ENCODE results near the gene GAS2L1.

GAS2L1 gene

DNA sequence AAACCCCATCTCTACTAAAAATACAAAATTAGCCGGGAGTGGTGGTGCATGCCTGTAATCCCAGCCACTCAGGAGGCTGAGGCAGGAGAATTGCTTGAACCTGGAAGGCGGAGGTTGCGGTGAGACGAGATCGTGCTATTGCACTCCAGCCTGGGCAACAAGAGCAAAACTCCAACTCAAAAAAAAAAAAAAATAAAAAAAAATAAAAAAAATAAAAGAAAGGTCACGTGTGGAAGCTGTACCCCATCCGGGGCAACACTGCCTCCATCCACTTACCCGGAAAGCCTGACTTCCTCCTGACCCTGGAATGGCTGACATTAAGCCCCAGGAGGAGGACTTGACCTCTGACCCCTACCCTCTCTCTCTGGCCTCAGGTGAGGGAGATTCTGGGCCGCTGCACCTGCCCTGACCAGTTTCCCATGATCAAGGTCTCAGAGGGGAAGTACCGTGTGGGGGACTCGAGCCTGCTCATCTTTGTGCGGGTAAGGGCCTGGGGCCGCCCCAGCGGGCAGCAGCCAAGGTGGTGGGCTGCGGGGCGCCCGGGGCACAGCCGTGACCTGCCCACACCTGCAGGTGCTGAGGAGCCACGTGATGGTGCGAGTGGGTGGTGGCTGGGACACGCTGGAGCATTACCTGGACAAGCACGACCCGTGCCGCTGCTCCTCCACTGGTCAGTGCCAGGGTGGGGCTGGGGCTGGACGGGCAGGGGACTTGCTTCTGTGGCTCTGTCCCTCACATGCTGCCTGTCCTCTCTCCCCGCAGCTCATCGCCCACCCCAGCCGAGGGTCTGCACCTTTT, 3.8 kb downstream of the GAS2L1 start:
- no peak for FAIRE-seq

DNA sequence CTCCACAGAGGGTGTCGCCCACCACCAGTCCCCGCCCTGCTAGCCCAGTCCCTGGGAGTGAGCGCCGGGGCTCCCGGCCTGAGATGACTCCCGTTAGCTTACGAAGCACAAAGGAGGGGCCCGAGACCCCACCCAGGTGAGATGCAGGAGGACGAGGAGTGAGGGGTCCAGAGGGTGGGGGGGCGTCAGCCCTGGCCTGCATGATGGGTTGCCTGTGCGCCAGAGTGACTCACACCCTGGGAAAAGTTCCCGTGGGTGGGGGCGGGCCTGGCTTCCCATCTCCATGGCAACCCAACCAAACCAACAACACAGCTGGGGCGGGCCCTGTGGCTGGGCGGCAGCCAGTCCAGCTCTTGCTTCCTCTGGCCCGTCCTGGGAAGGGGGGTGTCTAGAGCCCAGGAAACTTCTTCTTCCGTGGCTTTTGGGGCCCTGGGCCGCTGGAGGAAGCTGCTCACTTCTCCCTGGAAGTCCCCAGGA, 4.5 kb downstream of the GAS2L1 start:
- no peak for FAIRE-seq

GRCh38 chr22:29311464-29312217, 5.2 kb downstream of the GAS2L1 start:
- no peak for FAIRE-seq

DNA sequence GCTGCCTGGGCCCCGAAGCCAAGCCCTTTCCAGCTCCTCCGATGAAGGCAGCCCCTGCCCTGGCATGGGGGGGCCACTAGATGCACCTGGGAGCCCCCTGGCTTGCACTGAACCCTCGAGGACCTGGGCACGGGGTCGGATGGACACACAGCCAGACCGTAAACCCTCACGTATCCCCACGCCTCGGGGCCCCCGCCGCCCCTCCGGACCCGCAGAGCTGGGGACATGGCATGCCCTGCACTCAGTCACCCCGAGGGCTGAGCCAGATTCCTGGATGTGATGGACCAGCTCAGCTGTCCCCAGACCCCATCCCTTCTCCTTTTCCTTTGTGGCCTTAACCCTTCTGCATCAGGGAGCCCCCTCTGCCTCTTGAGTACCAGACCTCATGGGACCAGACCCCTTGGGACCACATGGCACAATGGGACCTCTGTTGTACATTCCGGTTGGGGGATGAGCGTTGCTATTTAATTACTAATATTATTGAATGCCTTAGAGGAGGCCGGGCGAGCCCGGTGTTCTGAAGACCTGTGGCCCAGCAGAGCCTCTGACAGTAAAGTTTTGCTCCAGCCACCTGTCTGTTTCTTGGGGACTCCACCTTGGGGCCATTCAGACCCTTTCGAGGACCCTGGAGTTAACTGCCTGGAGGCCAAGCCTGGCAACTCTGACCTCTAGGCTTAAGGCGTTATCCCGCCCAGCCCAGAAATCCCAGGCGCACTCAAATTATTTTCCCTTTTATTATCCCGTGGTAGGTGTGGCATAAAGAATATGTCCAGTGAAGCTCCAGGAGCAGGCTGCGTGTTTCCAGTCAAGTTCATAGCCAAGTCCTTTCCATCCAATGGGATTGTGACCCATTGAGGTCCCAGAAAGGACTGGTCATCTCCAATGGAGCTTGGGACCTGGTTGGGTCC, 6.0 kb downstream of the GAS2L1 start:
- no peak for FAIRE-seq

- FAIRE-seq, result no peak
Observed at GRCh38 chr22:29313126-29313575, 6.7 kb downstream of the GAS2L1 start.

DNA sequence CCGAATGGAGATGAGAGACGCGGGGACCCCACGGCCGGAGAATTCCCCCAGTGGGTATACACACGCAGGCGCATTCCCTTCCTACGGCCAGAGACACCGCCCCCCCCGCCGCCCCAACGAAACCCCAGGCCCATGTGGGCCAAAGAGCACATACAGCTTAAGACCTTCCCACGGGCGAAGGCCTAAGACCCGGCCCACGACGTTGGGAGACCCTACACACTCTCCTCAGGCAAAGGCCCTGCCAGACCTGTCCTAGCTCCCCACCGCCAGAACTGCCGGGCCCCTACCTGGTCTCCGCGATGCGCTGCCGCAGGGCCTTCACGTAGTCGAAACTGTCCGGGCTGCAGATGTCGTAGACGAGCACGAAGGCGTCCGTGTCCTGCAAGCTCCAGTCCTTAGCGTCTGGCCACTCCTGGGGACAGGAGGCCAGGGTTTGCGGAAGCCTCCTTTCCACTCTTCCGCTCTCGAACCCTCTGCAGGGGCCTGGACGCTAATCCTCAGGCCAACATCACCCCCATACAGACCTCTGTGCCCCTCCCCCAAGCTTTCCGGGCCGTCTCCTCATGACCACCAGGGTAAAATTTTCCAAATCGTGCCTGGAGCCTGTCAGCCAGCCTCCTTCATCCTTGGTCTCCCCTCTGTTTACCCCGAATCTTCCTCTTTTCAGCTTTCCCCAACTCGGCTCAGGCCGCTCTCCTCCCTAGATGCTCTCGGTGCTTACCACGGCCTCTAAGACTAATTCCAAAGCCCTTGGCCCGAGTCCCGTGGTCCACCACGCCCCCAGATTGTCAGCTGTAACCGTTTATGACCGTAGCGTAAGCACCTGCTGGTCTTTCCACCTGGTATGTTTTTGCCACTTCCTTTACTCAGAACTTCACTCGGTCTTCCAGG, 7.4 kb downstream of the GAS2L1 start:
- FAIRE-seq, result no peak

GRCh38 chr22:29314537-29315285, 8.3 kb downstream of the GAS2L1 start:
- no peak for FAIRE-seq

GRCh38 chr22:29315286-29316140, 9.1 kb downstream of the GAS2L1 start, which contains the start of gene RASL10A:
Gene RASL10A, minus strand, starts transcription at chr22:29315697. Its CDS starts 451 bp downstream, at chr22:29315246.
- FAIRE-seq, result no peak

DNA sequence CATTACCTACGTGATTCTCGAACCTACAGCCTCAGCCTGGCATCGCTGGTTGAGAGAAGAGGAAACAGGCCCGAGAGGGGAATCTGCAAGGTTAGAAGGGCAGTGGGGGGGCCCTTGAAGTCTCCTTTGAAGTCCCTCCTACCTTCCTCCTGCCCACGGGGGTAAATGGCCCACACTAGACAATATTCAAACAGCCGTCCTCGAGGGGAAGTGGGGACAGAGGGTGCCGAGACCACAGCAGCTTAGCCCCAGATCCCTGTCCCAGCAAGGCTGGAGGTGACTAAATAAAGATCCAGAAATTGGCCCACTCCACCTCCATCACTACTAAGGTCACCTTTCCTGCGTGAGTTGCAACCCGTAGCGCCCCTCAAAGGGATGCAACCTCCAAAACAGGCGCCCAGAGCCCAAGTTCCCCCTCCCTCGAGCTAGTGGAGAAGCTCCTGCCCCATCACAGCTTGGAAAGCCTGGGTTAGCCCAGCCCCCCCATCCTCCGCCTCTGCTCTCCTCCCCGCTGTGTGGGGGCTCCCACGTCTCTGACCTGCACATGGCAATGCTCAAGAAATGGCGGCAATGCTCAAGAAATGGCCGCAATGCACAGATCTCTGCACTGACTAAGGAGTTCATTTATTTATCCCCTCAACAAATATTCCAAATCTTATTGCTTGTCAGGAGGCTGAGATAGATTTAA, 9.8 kb downstream of the GAS2L1 start:
- no peak for FAIRE-seq

- no peak for FAIRE-seq
Observed at GRCh38 chr22:29317827-29318454, 11.5 kb downstream of the GAS2L1 start.

- FAIRE-seq, result no peak
Observed at GRCh38 chr22:29319072-29319471, 12.6 kb downstream of the GAS2L1 start.

- FAIRE-seq, result no peak
Observed at GRCh38 chr22:29320546-29320945, 14.1 kb downstream of the GAS2L1 start.

GRCh38 chr22:29323641-29324040, 17.2 kb downstream of the GAS2L1 start:
- no peak for FAIRE-seq

GRCh38 chr22:29325356-29325755, 18.9 kb downstream of the GAS2L1 start:
- FAIRE-seq, result no peak

DNA sequence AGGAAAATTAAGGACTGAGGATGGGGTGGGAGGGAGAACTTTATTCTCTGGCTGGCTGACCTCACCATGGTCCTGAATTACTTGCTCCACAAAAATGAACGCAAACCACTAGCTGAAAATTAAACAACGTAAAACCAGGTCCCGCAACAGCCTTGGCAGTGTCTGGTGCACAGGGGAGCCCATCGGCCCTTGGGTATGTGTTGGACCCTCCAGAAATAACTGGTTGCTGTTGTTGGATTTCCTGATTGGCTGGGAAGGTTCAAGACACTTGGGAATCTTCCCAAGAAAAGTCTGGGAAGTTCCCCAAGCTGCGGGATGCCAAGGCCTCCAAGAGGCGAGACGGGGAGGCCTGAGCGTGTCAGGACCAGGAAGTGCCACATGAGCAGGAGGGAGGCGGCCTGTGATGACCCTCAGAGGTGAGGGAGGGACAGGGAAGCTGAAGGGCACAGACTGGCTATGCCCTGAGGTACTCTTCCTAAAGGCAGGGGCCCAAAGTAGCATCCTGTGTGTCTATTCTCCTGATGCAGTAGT, 19.4 kb downstream of the GAS2L1 start:
- no peak for FAIRE-seq

DNA sequence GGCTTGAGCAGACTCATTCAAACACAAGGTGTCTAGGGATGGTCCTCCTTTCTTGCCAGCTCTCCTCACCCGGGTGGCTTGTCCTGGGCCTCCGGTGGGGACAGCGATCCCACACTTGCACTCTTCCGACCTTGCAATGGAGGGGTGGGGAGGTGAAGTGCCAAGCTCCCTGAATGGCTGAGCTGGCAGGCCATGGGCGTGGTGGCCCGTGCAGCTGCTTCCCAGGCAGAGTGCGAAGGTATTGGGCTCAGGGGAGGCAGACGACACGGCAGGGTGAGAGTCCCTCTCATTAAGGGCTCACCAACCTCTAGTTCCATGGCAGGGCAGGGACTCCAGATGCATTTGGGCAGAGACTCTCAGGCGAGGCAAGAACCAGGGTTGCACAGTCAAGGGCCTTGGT, 20.0 kb downstream of the GAS2L1 start:
- FAIRE-seq, result no peak

DNA sequence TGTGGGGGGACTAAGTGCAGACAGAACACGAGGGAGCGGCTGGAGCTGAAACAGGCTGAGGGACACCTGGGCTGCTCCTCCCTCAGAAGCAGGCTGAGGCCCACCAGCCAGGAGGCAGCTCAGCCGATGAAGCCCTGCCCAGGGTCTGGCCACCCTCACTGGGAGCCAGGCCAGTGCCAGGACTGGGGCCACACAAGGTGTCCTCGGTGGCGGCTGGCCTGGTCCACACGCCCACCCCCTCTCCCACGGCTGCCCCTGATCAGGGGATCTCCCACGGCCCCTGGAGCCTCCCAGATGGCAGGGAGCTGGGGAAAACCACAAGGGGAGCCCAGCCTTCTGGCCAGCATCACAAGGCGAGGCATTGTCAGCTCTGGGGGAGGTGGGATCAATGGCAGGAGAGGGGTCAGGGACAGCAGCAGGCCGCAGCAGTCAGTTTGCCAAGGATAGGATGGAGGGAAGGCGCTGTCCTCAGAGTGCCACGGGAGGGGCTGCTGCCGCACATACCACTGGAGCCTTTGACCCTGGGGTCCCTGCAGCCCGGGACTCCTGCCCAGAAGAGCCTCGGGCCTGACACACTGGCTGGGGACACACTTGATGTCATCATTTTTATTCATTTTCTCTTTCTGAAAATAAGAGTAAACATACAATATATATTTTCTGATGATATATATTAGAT, 20.8 kb downstream of the GAS2L1 start:
- no peak for FAIRE-seq

DNA sequence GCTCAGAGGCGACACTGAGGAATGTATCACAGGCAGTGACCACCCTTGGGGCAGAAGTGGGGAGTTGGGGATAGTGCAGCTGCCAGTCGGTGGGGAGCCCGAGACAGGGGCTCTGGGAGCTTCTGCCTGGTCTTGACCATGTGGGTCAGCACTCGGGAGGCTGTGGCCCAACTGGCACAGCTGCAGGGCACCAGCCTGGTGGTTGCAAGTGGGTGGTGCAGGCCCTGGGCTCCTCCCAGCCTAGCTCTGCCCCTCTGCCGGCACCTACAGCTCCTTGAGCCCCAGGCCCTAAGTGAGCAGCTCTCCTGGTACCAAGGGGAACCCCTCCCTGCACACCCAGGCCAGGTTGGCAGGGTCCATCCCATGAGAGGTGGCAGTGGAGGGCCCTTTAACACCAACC, 21.6 kb downstream of the GAS2L1 start:
- no peak for FAIRE-seq

Data from islet of Langerhans (tissue), 1 donor.